ENCODE data around the gene ANKRD52.

GRCh38 chr12:56212361-56212760, 45.8 kb downstream of the ANKRD52 start:
- TF ChIP-seq, protein P1, sequence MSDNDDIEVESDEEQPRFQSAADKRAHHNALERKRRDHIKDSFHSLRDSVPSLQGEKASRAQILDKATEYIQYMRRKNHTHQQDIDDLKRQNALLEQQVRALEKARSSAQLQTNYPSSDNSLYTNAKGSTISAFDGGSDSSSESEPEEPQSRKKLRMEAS (IDR thresholded peaks at IDR 0.05): no peak
- TF ChIP-seq, protein P2, sequence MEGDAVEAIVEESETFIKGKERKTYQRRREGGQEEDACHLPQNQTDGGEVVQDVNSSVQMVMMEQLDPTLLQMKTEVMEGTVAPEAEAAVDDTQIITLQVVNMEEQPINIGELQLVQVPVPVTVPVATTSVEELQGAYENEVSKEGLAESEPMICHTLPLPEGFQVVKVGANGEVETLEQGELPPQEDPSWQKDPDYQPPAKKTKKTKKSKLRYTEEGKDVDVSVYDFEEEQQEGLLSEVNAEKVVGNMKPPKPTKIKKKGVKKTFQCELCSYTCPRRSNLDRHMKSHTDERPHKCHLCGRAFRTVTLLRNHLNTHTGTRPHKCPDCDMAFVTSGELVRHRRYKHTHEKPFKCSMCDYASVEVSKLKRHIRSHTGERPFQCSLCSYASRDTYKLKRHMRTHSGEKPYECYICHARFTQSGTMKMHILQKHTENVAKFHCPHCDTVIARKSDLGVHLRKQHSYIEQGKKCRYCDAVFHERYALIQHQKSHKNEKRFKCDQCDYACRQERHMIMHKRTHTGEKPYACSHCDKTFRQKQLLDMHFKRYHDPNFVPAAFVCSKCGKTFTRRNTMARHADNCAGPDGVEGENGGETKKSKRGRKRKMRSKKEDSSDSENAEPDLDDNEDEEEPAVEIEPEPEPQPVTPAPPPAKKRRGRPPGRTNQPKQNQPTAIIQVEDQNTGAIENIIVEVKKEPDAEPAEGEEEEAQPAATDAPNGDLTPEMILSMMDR (IDR thresholded peaks at IDR 0.05; ENCODE audit: control extremely low read depth in 1 of 3, insufficient read depth in 1 of 3, low read depth in 1 of 3, low read length in 3 of 3): no peak
- TF ChIP-seq POLR2AphosphoS5 (IDR thresholded peaks at IDR 0.05; ENCODE audit: low read depth, low read length): no peak
- TF ChIP-seq, protein P3, sequence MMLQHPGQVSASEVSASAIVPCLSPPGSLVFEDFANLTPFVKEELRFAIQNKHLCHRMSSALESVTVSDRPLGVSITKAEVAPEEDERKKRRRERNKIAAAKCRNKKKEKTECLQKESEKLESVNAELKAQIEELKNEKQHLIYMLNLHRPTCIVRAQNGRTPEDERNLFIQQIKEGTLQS (IDR thresholded peaks at IDR 0.05; ENCODE audit: insufficient read depth, low read depth, low read length): no peak

All from H1 (cell line).